Astrocyte of the spinal cord (primary cell): ENCODE results near the gene MACROH2A1.

Experiments used
- DNase-seq: peaks from one replicate; pipeline ENCODE4 v3.0.0; 2011; ENCODE audit warnings: low read depth, low spot score
- H3K4me3 ChIP-seq: 2 replicates; pipeline ENCODE4 v1.5.1; 2011; ENCODE audit warnings: low read depth, mild to moderate bottlenecking, low read length, moderate library complexity
- in situ Hi-C: cut with HindIII; loops from 2 replicates; pipeline ENCODE4 v1.10.0; 2017; ENCODE audit warnings: low sequenced_read_pairs
- TF ChIP-seq, protein P1 (sequence below): IDR thresholded peaks from 2 replicates; pipeline ENCODE4 v1.5.1; 2012; ENCODE audit warnings: low read depth, mild to moderate bottlenecking, low read length, inconsistent platforms

Gene MACROH2A1

DNA sequence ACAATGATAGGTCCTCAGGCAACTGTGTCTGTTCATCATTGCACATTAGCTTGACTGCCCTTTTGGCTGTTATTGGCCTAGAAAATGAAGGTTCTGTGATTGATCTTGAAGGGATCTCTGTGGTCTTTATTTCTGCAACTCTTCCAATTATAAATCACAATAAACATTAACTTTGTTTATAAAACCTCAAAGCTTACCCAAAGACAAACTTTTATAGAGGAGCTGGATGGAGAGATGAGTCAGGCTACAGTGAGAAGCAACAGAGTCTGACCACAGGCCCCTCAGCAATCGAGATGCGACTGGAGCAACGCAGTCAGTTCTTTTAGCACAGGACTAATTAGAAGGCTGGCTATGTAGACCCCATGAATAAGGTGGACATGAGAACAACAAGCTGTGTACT is 5.3 kb downstream of the MACROH2A1 start:
- TF ChIP-seq, protein P1, sequence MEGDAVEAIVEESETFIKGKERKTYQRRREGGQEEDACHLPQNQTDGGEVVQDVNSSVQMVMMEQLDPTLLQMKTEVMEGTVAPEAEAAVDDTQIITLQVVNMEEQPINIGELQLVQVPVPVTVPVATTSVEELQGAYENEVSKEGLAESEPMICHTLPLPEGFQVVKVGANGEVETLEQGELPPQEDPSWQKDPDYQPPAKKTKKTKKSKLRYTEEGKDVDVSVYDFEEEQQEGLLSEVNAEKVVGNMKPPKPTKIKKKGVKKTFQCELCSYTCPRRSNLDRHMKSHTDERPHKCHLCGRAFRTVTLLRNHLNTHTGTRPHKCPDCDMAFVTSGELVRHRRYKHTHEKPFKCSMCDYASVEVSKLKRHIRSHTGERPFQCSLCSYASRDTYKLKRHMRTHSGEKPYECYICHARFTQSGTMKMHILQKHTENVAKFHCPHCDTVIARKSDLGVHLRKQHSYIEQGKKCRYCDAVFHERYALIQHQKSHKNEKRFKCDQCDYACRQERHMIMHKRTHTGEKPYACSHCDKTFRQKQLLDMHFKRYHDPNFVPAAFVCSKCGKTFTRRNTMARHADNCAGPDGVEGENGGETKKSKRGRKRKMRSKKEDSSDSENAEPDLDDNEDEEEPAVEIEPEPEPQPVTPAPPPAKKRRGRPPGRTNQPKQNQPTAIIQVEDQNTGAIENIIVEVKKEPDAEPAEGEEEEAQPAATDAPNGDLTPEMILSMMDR = no peak
- in situ Hi-C loops = no loop called here
- no peak overlapping the region for H3K4me3 ChIP-seq
- peak; percentile 68 for DNase-seq

DNA sequence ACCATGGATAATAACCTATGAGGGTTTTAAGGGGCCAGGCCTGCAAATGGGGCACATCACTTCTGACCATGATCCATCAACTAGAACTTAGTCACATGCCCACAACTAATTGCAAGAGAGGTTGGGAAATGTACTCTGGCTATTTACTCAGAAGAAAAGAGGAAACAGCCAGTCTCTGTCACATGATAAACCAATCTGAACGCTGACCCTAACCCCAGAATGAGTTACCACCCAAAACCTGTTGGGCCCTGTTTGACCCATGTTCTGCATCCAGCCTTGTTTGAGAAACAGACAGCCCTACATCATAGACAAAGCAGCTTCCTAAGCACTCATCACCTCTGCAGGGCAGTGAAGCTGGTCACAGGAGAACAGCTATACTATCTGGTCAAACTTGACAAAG is 5.8 kb downstream of the MACROH2A1 start:
- no peak overlapping the region for H3K4me3 ChIP-seq
- TF ChIP-seq, protein P1 = no peak
- no peak for DNase-seq
- in situ Hi-C loops = no loop called here

- TF ChIP-seq, protein P1 = no peak
- H3K4me3 ChIP-seq = no peak overlapping the region
- in situ Hi-C loops = no loop called here
- peak; percentile 90 for DNase-seq
These were observed 6.8 kb downstream of the MACROH2A1 start for GRCh38 chr5:135392256-135392655.

- in situ Hi-C loops = no loop called here
- TF ChIP-seq, protein P1 = no peak
- no peak for DNase-seq
- H3K4me3 ChIP-seq = no peak overlapping the region
These were observed 7.2 kb downstream of the MACROH2A1 start for GRCh38 chr5:135391869-135392255.

DNA sequence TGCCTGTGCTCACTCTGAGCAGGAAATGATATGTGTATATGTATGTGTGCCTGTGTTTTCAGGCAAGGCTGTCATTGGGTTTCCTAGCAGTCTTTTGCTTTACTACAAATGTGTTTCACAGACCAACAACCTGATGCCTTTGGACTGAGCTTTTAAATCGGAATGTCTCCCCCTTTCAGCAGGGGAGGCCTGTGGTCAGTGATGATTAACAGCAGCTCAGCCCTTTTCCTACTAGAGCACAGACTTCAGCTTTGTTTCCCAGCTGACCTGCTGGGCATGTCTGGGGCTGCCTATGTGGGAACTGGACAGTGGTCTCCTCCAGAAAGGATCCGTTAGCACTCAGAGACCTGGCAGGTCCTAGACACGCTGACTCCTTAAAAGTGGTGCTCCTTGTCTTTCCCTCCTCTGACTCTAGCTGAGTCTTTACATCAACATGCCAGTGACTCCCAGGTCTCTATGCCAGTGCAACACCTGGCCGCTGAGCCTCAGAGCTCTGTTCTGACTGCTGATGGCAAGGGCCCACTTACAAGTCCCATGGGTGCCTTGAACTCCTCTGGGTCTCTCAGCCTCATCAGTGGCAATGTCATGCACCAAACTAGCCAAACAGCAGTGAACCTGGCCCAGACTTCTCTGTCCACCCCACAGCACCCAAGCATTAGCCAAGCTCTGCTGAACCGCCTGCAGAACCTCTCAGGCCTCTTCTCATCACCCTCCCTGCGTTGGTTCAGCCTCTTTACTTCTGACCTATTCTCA is 7.7 kb downstream of the MACROH2A1 start:
- in situ Hi-C loops = no loop called here
- TF ChIP-seq, protein P1 = no peak
- peak; percentile 96 for DNase-seq
- H3K4me3 ChIP-seq = no peak overlapping the region

GRCh38 chr5:135388860-135389435 is 10.1 kb downstream of the MACROH2A1 start:
- no peak overlapping the region for H3K4me3 ChIP-seq
- no peak for DNase-seq
- in situ Hi-C loops = no loop called here
- TF ChIP-seq, protein P1 = no peak
